GM12891 (cell line): Measurements from ENCODE around the gene DMXL1.

Source experiments
- PAX5 ChIP-seq: IDR thresholded peaks from 2 replicates; pipeline ENCODE4 v1.6.1; 2011; ENCODE audit warnings: low read length, moderate library complexity, mild to moderate bottlenecking; ENCODE audit not compliant: insufficient read depth, severe bottlenecking
- POLR2A ChIP-seq: IDR thresholded peaks from 2 replicates; pipeline ENCODE4 v1.6.1; 2011; ENCODE audit warnings: low read depth, low read length, control low read depth
- POLR2AphosphoS5 ChIP-seq: IDR thresholded peaks from 2 replicates; pipeline ENCODE4 v1.6.1; 2011; ENCODE audit warnings: low read depth, low read length, control low read depth
- POU2F2 ChIP-seq: IDR thresholded peaks from 2 replicates; pipeline ENCODE4 v1.6.1; 2011; ENCODE audit warnings: low read depth, mild to moderate bottlenecking, control low read depth, low read length, moderate library complexity
- SPI1 ChIP-seq: IDR thresholded peaks from 2 replicates; pipeline ENCODE4 v1.6.1; 2011; ENCODE audit warnings: low read depth, low read length, control low read depth

- TF ChIP-seq PAX5 (no peak), POLR2A (peak; percentile 67), POLR2AphosphoS5 (peak; percentile 70; the same call in 1 of the 2 replicates), SPI1 (no peak), POU2F2 (no peak)
These were observed at the start of gene DMXL1 for GRCh38 chr5:119070828-119071560.
